HuH-7.5 (cell line): ENCODE data around the gene GRAMD4.

ENCODE experiments used
- DNase-seq: peaks from one replicate; pipeline ENCODE4 v3.0.0; 2011; ENCODE audit warnings: low spot score

Gene GRAMD4

GRCh38 chr22:46725096-46725495 is 104.9 kb downstream of the GRAMD4 start:
- DNase-seq = no peak

GRCh38 chr22:46726066-46726985 is 106.1 kb downstream of the GRAMD4 start:
- no peak for DNase-seq

- DNase-seq = no peak
These were observed 106.8 kb downstream of the GRAMD4 start for GRCh38 chr22:46726986-46727317.

- DNase-seq = no peak
These were observed 107.7 kb downstream of the GRAMD4 start for GRCh38 chr22:46727813-46728364.

- DNase-seq = no peak
These were observed 108.3 kb downstream of the GRAMD4 start for GRCh38 chr22:46728470-46728869.
